HG02678 (cell line): ENCODE results near the gene ADIPOR2.

Source experiments
- ATAC-seq: cut with Tn5 transposase; IDR thresholded peaks from one replicate; pipeline ENCODE4 v1.9.1; 2021; ENCODE audit warnings: mild to moderate bottlenecking, moderate library complexity; ENCODE audit not compliant: unreplicated experiment

Gene ADIPOR2

DNA sequence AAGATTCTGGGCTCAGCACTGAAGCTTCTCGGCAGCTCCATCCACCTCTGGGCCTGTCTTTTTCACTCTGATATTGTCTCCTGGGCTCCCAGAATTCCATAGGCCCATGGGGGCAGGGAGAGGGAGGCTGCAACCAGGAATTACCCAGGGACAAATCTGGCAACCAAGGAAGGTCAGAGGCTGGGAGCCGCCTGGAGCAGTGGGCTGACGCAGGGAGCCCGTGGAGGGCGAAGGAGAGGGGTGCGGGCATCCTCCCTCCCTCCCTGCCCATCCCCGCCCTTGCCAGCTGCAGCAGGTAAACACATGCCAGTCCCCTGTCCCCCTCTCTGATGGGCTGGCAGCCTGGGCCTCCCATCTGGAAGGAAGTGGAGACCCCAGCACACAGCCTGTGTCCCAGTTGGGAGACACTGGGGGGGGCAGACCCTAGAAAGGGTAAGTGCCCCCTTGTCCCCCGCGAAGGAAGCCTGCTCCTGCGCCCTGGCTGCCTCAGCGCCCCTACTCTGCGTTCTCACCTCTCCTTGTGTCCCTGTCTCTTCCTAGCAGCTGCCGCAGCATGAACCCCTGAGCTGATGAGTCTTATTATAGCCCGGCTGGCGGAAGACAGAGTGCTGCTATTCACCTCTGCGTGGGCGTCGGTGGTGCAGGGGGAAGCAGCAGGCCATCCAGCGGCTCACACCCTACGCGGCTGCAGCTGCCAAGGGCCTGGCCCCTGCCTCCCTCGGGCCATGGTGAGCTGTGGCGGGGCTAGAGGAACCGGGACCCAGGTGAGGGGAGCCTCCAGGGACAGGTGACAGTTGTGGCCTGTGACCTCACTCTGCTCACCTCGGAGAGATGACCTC is 136.2 kb downstream of the ADIPOR2 start:
- no peak for ATAC-seq

DNA sequence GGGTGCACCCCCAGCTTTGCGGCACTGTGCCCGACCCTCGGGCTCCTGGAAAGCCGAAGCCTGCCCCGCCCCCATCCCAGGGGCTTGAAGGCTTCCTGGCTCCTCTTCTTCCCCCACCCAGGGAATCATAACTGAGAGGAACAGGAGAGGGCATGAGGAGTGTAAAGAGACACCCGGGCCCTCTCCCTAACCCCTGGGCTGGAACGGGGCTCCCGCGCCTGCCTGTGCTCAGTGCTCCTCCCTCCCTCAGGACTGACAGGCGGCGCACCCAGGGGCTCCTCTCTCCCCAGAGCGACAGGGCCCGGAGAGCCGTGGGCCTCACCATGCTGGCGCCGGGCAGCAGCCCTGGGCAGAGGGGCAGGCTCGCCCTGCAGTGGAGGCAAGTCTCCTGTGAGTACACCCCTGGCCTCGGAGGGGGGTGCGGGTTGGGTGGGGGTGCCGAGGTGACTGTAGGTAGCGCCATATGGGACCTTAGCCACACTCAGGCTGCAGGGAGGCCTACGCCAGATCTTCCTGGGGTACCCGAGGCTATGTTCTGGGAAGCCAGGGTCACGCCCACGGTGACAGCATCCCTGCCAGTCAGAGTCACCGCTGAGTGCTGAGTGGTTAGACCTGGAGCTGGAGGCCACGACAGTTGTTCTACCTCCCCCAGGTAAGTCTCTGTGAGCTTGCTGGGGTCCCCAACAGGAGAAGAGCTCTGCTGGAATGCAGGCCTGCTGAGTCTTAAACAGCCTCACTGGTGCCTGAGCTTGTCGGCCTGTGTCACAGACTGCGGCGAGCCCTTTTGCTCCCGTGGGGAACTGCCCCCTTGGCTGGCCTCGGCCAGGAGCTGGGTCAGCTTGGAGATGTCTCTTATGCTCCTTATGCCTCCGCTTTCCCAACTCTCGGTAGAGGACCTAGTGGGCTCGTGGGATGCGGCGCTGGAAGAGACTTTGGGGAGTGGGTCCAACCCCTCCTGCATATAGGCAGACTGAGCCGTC is 137.2 kb downstream of the ADIPOR2 start:
- ATAC-seq = no peak

DNA sequence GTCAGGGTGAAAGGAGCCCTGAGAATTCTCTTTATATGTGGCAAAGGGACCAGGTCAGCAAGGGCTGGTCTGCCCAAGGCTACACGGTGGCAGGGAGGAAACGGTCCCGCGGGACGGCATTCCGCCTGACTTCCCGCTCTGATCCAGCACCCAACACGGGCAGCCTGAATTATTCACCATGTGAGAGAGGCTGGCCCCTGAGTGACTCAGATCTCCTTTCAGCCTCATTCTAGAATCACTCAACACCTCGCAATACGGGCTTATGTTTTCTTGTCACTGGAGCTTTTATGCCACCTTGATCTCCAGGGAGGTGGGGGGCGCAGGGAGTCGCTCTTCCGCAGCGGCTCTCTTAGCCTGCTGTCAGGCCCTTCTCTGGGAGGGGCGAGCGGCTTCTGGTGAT is 138.0 kb downstream of the ADIPOR2 start:
- ATAC-seq = no peak

DNA sequence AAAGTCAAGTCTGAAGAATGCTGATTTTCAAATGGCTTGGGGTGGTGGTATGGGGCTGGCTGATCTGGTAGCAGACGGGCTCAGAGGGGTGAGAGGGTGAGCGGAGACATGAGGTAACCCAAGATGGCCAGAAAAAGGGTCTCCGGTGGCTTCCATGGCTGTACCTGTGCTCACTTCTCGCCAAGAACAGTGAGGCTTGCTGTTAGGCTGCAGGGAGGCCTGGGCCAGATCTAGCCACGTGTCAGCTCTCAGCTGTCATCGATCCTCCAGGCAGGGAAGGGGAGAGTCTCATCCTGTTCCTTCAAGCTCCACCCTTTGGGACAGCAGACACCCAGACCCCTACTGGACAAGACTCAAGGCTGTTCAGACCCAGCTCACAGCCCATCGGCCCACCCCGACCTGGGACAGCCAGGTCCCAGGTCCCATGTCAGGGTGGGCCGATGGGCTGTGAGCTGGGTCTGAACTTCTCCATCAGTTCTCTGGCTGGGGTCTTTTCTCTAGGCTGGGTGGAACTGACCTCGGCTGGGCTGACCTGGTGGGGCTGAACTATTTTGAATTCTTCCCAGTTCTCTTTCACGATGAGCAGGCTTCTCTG is 138.5 kb downstream of the ADIPOR2 start:
- no peak for ATAC-seq

DNA sequence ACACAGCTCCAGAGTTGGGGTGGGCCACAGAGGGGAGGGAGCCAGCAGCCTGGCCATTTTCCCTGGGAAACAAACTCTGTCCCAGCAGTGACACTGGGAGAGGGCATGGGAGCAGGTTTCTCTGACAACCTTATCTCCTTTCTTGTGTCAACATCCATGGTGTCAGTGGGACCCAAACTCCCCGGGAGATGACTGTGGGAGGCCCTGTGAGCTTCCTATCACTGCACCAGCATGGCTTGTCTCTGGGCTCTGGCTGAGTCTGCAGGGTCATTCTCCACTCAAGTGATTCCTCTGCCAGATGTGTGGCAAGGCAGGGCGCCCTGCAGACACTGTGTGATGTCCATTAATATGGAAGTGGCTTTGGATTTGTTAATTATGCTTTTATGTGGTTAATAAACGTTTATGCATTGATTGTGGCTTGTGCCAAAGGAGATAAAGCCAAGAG is 139.6 kb downstream of the ADIPOR2 start:
- ATAC-seq = no peak

DNA sequence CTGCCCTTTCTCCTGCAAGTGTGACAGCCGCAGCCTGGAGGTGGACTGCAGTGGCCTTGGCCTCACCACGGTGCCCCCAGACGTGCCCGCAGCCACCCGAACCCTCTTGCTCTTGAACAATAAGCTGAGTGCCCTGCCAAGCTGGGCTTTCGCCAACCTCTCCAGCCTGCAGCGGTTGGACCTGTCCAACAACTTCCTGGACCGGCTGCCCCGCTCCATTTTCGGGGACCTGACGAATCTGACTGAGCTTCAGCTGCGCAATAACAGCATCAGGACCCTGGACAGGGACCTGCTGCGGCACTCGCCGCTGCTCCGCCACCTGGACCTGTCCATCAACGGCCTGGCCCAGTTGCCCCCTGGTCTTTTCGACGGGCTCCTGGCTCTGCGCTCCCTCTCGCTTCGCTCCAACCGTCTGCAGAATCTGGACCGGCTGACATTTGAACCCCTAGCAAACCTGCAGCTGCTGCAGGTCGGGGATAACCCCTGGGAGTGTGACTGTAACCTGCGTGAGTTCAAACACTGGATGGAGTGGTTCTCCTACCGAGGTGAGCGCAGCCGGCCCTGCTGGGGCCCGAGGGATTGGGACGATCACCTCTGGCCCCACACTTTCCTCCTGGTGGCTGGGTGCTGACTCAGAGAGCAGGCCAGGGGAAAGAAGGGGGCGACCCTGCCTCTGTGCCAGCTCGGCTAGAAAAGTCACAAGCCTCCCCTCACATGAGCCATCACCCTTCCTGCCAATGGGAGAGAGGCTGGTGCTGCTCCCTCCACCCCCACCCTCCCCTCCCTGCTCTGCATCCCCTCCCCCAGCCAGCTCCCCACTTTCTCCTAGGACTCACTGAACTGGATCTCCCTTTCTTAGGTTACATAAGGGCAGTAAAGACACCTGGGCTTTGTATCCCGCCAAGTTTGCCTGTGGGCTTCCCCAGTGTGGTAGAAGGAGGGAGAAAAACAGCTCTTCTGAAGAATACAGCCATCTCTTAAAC is 140.4 kb downstream of the ADIPOR2 start:
- no peak for ATAC-seq

DNA sequence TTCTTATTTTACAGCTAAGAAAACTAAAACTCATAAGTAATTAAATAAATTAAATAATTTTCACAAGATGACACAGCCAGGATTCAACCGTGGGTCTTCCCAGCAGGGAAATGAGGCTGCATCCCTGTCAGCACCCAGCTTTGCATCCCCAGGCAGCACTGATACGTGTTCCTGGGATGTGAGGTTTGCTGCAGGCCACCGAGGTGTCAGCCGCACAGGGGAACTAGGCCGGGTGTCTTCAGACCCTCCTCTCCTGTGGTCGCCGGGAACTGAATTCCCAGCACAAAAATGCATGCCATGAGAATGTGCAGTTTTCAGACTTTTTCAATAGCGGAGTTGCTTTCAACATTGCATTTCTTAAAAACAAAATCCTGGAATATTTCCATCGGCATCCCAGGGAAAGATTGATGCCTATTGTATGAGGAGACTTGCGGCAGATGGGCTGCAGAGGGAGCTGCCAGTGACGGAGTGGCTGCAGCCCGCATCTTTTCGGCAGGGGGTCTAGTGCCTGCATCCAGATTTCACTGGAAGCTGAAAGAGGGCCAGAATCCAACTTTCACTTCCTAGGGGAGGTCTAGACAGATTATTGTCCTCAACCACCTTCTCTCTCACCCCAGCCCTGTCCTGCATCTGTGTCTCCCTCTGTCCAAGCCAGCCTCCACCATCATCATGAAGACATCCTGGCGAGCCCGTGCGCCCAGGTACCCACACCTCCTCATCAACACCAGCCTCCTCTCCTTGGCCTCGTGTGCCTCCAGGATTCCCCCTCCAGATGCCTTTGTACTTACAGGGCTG is 142.1 kb downstream of the ADIPOR2 start:
- ATAC-seq = no peak

DNA sequence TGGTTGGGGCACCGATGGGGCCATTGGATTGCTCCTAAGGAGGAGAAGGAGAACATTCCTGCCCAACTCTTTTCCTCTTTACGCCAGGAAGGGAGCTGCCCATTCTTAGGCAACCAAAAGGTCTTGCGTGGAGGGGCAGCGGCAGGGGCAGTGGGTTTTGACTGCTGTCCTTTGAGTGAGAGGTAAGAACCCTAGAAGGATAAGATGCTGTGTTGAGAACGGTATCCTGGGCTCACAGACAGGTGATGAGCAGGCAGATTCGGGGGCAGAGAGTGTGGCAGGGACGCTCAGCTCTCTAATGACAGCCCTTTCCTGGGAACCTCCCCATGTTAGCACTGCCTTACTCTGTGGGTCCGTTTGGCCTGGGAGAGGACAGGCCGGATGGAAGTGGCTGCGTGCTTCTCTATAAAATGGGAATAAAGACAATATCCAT is 142.7 kb downstream of the ADIPOR2 start:
- no peak for ATAC-seq

DNA sequence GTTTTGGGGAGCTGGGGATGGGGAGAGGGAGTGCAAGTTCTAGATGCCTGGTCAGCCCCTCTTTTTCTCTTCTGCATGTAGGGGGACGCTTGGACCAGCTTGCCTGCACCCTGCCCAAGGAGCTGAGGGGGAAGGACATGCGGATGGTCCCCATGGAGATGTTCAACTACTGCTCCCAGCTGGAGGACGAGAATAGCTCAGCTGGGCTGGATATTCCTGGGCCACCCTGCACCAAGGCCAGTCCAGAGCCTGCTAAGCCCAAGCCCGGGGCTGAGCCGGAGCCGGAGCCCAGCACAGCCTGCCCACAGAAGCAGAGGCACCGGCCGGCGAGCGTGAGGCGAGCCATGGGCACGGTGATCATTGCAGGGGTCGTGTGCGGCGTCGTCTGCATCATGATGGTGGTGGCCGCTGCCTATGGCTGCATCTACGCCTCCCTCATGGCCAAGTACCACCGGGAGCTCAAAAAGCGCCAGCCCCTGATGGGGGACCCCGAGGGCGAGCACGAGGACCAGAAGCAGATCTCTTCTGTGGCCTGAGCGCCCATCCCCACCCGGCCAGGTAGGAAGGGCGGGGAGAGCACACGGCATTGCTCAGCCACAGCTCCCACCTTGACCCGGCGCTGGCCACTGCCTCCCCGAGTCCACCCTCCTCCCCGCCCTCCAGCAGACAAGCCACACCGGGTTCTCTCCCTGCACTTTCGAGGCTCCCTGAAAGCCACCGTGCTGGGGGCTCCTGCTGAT is 143.5 kb downstream of the ADIPOR2 start:
- no peak for ATAC-seq

DNA sequence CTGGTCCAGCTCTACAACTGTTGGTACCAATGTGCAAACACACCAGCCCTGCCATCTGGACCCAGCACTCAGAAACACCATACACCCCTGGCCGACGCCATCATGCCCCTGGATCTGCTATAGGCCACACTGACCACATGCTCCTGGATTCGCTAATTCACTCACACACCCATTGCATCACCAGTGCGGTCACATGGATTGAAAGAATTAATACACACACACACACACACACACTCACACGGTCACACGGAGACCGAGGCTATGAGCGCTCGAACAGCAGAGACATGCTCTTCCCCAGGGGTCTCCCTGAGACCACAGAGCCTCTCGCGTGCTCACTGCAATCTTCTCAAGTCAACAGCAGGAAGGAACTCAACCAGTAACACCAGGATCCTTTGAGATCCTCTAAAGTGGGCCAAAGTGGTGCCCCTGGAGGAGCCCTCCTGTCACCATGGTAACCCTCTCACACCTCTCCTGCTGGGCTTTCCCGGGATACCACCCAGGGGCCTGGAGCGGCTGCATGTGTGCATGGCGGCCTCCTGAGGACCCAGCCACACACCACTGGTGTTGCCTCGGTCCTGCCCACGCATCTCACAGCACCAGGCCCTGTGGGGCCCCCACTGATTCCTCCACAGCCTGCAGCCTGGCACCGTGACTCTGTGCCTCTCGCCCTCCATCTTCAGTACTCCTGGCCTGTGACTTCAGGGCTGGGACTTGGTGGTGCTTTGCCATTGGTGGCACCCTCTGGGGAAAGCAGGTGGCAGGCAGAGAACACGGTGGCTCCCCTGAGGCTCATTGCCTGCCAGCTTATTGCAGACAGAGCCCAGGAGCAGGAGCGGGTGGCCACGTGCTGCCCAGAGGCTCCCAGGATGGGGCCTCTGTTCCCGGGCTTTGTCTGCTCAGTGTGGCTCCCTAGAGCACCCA is 144.6 kb downstream of the ADIPOR2 start:
- ATAC-seq = no peak

DNA sequence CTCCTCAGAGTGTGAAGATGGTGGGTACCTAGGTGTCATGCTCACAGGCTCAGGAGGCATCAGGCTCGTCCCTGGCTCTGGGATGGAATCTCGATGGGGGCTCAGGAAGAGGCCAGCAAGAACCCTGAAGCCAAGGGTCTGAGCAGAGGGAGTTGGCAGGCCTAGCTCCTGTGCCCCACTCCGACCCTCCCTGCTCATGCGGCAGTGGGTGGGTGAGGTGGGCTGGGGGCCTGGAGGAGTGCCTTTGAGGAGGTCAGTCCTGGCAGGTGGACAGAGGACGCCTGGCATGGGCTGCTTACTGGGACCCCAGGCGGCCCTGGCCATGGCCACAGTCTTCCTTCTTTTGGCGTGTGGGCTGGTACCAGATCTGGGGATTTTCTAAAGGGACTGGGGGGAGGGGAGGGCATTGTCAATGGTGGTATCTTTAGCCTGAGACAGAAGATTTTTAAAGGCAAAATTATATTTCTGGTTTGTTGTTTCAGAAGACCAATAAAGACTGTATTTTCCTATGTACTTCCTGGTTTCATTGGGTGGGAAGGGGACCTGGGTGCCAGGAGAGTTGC is 145.5 kb downstream of the ADIPOR2 start:
- no peak for ATAC-seq

DNA sequence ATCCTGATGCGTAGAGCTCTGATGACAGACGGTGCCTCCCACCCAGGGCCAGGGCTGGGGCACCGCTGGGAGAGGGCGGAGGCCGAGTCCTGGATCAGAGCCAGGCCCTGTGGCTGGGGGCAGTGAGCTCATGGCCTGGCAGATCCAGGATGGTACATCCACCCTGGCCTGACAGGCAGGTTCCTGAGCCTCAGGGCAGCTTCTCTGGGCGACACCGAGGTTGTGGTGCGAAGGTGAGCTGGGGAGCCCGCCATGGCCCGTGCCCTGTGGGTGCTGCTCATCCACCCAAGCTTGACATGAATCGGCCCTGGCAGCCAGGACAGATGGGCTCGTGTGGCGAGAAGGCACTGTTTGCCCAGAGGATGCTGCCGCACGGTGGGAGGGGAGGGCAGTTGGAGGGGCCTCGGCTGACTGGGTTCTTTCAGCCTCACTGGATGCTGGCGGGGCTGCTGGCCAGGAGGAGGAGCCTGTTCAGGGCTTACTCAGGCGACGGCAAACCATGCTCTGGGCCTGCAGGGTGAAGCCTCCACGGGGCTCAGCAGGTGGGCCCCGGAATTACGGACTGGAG is 146.1 kb downstream of the ADIPOR2 start:
- no peak for ATAC-seq

DNA sequence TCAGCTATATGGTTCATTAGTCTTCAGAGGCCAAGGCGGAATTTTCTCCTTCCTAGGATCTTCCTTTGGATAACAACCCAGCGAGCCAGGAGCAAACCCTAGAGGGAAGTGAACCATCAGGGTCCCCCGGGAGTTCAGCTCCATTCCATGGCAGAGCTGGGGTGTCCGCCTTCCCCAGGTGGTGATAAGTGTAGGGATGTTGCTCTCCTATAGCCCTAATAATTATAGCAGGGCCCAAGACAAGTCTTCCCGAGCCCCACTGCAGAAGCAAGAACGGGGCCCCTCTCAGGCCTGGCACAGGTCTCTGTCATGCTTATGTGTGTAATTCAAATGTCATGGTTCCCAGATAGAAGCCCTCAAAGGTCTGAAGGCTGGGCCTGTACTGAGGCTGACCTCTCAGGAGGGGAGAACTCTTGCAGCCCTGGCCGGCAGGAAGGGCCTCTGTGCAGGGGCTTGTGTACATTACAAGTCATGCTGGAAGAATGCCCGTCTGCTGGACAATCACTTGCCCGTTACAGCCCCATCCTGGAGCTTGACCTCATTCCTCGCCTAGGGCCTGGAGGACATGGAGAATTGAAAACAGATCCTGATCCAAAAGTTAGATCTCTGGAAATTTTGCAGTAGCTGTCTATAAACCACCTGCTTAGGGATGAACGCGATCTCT is 146.8 kb downstream of the ADIPOR2 start:
- no peak for ATAC-seq
